ENCODE measurements around the gene FBF1.

The FBF1 gene

GRCh38 chr17:75904749-75905521, 35.9 kb downstream of the FBF1 start, which contains the start of gene MRPL38 (continued):
- TF ChIP-seq ZBTB6 (tag by site-specific recombination; IDR thresholded peaks at IDR 0.05) (peak; percentile 61), ZNF138 (tag by site-specific recombination; IDR thresholded peaks at IDR 0.05; ENCODE audit: borderline replicate concordance) (no peak), ZNF843 (tag by site-specific recombination; IDR thresholded peaks at IDR 0.05) (peak; percentile 70), GLI4 (tag by site-specific recombination; IDR thresholded peaks at IDR 0.05) (no peak), ZNF148 (tag by site-specific recombination; IDR thresholded peaks at IDR 0.05; ENCODE audit: borderline replicate concordance) (no peak), ZNF433 (tag by site-specific recombination; IDR thresholded peaks at IDR 0.05; ENCODE audit: low read depth) (no peak), ZBTB8A (tag by site-specific recombination; IDR thresholded peaks at IDR 0.05) (peak; percentile 100), ZNF830 (tag by site-specific recombination; IDR thresholded peaks at IDR 0.05; ENCODE audit: low read depth) (no peak), GLI2 (tag by site-specific recombination; IDR thresholded peaks at IDR 0.05; ENCODE audit: borderline replicate concordance, low read depth) (no peak), ZNF629 (tag by site-specific recombination; IDR thresholded peaks at IDR 0.05) (peak; percentile 82), YY1 (tag by site-specific recombination; IDR thresholded peaks at IDR 0.05) (peak; percentile 79), HOXC10 (CRISPR knock-in tag; IDR thresholded peaks at IDR 0.05) (no peak), ZFP37 (tag by site-specific recombination; IDR thresholded peaks at IDR 0.05) (peak; percentile 93), ZEB2 (tag by site-specific recombination; IDR thresholded peaks at IDR 0.05) (peak; percentile 100), ZNF585B (tag by site-specific recombination; IDR thresholded peaks at IDR 0.05) (no peak), PRDM4 (tag by site-specific recombination; IDR thresholded peaks at IDR 0.05) (no peak), SALL2 (tag by site-specific recombination; IDR thresholded peaks at IDR 0.05; ENCODE audit: borderline replicate concordance) (no peak), ZNF350 (tag by site-specific recombination; IDR thresholded peaks at IDR 0.05) (no peak), ZNF664 (tag by site-specific recombination; IDR thresholded peaks at IDR 0.05) (no peak), ZNF677 (tag by site-specific recombination; IDR thresholded peaks at IDR 0.05) (no peak), ZNF658 (tag by site-specific recombination; IDR thresholded peaks at IDR 0.05) (no peak), CTCF (tag by site-specific recombination; IDR thresholded peaks at IDR 0.05) (peak; percentile 99), YY2 (tag by site-specific recombination; IDR thresholded peaks at IDR 0.05) (peak; percentile 84), ZBTB26 (tag by site-specific recombination; optimal IDR thresholded peaks at IDR 0.05) (peak; percentile 92), ZNF473 (tag by site-specific recombination; IDR thresholded peaks at IDR 0.05) (no peak), ZNF114 (tag by site-specific recombination; IDR thresholded peaks at IDR 0.05) (no peak), ZNF837 (tag by site-specific recombination; IDR thresholded peaks at IDR 0.05) (no peak), MZF1 (tag by site-specific recombination; IDR thresholded peaks at IDR 0.05; ENCODE audit: borderline replicate concordance) (peak; percentile 33; the same call in 1 of the 2 replicates), ZNF510 (tag by site-specific recombination; IDR thresholded peaks at IDR 0.05; ENCODE audit: insufficient replicate concordance) (no peak), ZNF133 (tag by site-specific recombination; IDR thresholded peaks at IDR 0.05) (no peak), ZNF223 (tag by site-specific recombination; IDR thresholded peaks at IDR 0.05) (no peak), GLIS2 (tag by site-specific recombination; IDR thresholded peaks at IDR 0.05) (peak; percentile 73)

Measured in HEK293 (cell line).